ENCODE measurements around the gene IRX2.

DNA sequence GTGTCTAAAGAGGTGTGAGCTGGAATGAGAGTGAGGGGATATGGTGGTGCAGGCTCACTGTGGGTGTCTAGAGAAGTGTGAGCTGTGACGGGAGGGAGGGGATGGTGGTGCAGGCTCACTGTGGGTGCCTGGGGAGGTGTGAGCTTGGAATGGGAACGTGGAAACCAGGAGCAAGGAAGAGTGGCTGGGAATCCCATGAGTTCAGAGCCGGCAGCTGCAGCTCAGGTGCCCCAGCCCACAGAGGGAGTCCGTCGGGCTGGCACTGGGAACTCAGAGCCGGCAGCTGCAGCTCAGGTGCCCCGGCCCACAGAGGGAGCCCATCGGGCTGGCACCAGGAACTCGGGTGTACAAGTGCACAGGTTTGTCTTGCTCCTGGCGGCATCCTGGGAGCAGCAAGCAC, 45.6 kb downstream of the IRX2 start:
- TF ChIP-seq, protein P1, sequence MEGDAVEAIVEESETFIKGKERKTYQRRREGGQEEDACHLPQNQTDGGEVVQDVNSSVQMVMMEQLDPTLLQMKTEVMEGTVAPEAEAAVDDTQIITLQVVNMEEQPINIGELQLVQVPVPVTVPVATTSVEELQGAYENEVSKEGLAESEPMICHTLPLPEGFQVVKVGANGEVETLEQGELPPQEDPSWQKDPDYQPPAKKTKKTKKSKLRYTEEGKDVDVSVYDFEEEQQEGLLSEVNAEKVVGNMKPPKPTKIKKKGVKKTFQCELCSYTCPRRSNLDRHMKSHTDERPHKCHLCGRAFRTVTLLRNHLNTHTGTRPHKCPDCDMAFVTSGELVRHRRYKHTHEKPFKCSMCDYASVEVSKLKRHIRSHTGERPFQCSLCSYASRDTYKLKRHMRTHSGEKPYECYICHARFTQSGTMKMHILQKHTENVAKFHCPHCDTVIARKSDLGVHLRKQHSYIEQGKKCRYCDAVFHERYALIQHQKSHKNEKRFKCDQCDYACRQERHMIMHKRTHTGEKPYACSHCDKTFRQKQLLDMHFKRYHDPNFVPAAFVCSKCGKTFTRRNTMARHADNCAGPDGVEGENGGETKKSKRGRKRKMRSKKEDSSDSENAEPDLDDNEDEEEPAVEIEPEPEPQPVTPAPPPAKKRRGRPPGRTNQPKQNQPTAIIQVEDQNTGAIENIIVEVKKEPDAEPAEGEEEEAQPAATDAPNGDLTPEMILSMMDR (IDR thresholded peaks at IDR 0.05): no peak
- no peak for TF ChIP-seq POLR2A (IDR thresholded peaks at IDR 0.05)
